ENCODE measurements around the gene ZNF331.

ZNF331 gene

GRCh38 chr19:53555352-53555751 lies 17.4 kb downstream of the ZNF331 start:
- DNase-seq (ENCODE audit: low read depth in 1 of 2, low spot score in 1 of 2): no peak
- Histone ChIP-seq H3K27ac (replicated peaks) (no peak overlapping the region), H3K27me3 (ENCODE audit: insufficient read depth, poor library complexity, severe bottlenecking) (no peaks in the 10 kb centered on the region), H3K4me3 (replicated peaks; ENCODE audit: insufficient read depth, low read length) (no peak overlapping the region)
- TF ChIP-seq REST (IDR thresholded peaks at IDR 0.05; ENCODE audit: insufficient replicate concordance, low read depth) (no peak), CTCF (IDR thresholded peaks at IDR 0.05; ENCODE audit: insufficient read depth, low read length) (no peak)

- no peak for DNase-seq (ENCODE audit: low read depth in 1 of 2, low spot score in 1 of 2)
- TF ChIP-seq GABPA (IDR thresholded peaks at IDR 0.05; ENCODE audit: low read depth) (no peak), CTCF (IDR thresholded peaks at IDR 0.05; ENCODE audit: insufficient read depth, low read length) (no peak), REST (IDR thresholded peaks at IDR 0.05; ENCODE audit: insufficient replicate concordance, low read depth) (no peak)
- no peaks in the 10 kb centered on the region for H3K27me3 ChIP-seq (ENCODE audit: insufficient read depth, poor library complexity, severe bottlenecking)
- H3K4me3 ChIP-seq (replicated peaks; ENCODE audit: insufficient read depth, low read length): no peak overlapping the region
- no peak overlapping the region for H3K27ac ChIP-seq (replicated peaks)
Observed at GRCh38 chr19:53571339-53571738, 33.4 kb downstream of the ZNF331 start.

GRCh38 chr19:53576941-53577653 lies 39.2 kb downstream of the ZNF331 start:
- Histone ChIP-seq H3K27me3 (ENCODE audit: insufficient read depth, poor library complexity, severe bottlenecking) (no peaks in the 10 kb centered on the region), H3K27ac (replicated peaks) (no peak overlapping the region), H3K4me3 (replicated peaks; ENCODE audit: insufficient read depth, low read length) (no peak overlapping the region)
- no peak for TF ChIP-seq CTCF (IDR thresholded peaks at IDR 0.05; ENCODE audit: insufficient read depth, low read length)
- TF ChIP-seq POLR2AphosphoS5 (IDR thresholded peaks at IDR 0.05; ENCODE audit: low read depth): no peak
- TF ChIP-seq SPI1 (IDR thresholded peaks at IDR 0.05; ENCODE audit: borderline replicate concordance, low read depth): no peak
- TF ChIP-seq GABPA (IDR thresholded peaks at IDR 0.05; ENCODE audit: low read depth): no peak
- TF ChIP-seq REST (IDR thresholded peaks at IDR 0.05; ENCODE audit: insufficient replicate concordance, low read depth): no peak
- DNase-seq (ENCODE audit: low read depth in 1 of 2, low spot score in 1 of 2): no peak

Measured in HL-60 (cell line).